Stimulated activated naive CD8-positive, alpha-beta T cell treated with anti-CD3 and anti-CD28 coated beads, Interleukin-15, Interleukin-2, amounts not matched to agents 100 ng/mL and 50 ng/mL, for 24 hours (primary cell): ENCODE data around the gene TMEM120B.
A peak's percentile ranks its signal among the peaks of the same experiment; 100 is the strongest.

ENCODE experiments used
- H3K27ac Mint-ChIP-seq: one replicate; pipeline ENCODE4 v1.8.0; 2021; ENCODE audit warnings: mild to moderate bottlenecking, mixed read lengths
- H3K27me3 Mint-ChIP-seq: one replicate; pipeline ENCODE4 v1.8.0; 2021; ENCODE audit warnings: mixed read lengths
- H3K36me3 Mint-ChIP-seq: one replicate; pipeline ENCODE4 v1.8.0; 2021; ENCODE audit warnings: low read depth, mixed read lengths
- H3K4me1 Mint-ChIP-seq: one replicate; pipeline ENCODE4 v1.8.0; 2021; ENCODE audit warnings: low read depth, mixed read lengths
- H3K4me3 Mint-ChIP-seq: one replicate; pipeline ENCODE4 v1.8.0; 2021; ENCODE audit warnings: mild to moderate bottlenecking, mixed read lengths
- H3K9me3 Mint-ChIP-seq: one replicate; pipeline ENCODE4 v1.8.0; 2021; ENCODE audit warnings: mixed read lengths

Gene TMEM120B

GRCh38 chr12:121769831-121770301 lies 57.3 kb downstream of the TMEM120B start:
- Mint-ChIP-seq H3K9me3 (no peaks in the 10 kb centered on the region), H3K27me3 (no peaks in the 10 kb centered on the region), H3K27ac (no peak overlapping the region), H3K36me3 (no peaks in the 10 kb centered on the region), H3K4me1 (peaks cover 6% of the 10 kb centered on the region), H3K4me3 (no peak overlapping the region)

DNA sequence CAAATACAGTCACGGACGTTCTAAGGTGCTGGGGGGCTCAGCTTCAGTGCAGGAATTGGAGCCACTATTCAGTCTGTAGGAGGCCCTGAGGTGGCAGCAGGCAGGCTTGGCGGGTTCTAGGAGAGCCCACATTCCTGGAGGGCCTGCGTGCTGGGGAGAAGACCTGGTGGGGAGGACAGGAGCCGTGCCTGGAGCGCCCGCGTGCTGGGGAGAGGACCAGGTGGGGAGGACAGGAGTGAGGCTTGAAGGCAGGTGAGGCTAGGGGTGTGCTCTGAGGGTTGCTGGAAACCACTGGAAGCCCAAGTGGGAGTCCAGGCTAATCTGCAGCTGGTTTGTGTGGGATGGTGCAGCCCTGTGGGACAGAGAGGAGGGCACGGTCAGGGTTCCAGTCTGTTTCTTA lies 57.8 kb downstream of the TMEM120B start:
- no peaks in the 10 kb centered on the region for H3K27me3 Mint-ChIP-seq
- H3K9me3 Mint-ChIP-seq: no peaks in the 10 kb centered on the region
- H3K36me3 Mint-ChIP-seq: no peaks in the 10 kb centered on the region
- H3K27ac Mint-ChIP-seq: no peak overlapping the region
- H3K4me3 Mint-ChIP-seq: no peak overlapping the region
- peaks cover 7% of the 10 kb centered on the region for H3K4me1 Mint-ChIP-seq

DNA sequence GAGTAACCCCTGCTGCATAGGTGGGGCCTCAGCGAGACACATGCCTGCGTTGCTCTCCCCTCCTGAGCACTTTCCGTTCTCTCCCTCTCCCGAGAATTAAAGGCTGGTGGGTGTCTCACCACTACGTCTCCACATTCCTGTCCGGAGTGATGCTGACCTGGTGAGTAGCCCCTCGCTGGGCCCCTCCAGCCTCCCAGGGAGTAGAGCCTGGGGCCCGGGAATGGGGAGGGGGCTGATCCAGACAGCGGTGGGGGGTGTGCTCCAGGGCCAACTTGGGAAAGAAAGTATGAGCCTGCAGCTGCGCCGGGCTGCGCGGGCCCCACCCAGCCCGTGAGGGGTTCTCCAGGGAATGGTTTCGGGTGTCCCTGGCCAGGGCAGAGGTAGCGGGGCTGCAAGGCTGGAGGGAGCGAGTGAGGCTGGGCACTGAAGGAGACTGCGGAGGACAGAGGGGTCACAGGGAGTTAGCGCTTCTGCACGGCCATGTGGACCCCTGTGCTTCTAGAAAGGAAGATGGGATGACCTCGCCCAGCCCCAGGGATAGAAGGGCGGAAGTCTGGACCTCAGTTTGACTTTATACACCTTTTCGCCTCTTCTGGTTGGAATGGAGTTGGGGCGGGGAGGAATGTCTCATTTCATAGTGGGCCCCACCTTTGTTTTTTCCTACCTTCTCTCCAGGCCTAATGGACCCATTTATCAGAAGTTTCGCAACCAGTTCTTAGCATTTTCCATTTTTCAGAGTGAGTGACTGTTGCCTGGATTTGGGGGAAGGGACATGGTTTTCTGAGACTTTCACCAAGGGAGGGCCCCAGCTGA lies 58.5 kb downstream of the TMEM120B start:
- peaks cover 9% of the 10 kb centered on the region for H3K4me1 Mint-ChIP-seq
- H3K27ac Mint-ChIP-seq: no peak overlapping the region
- H3K9me3 Mint-ChIP-seq: no peaks in the 10 kb centered on the region
- H3K36me3 Mint-ChIP-seq: no peaks in the 10 kb centered on the region
- no peak overlapping the region for H3K4me3 Mint-ChIP-seq
- no peaks in the 10 kb centered on the region for H3K27me3 Mint-ChIP-seq

DNA sequence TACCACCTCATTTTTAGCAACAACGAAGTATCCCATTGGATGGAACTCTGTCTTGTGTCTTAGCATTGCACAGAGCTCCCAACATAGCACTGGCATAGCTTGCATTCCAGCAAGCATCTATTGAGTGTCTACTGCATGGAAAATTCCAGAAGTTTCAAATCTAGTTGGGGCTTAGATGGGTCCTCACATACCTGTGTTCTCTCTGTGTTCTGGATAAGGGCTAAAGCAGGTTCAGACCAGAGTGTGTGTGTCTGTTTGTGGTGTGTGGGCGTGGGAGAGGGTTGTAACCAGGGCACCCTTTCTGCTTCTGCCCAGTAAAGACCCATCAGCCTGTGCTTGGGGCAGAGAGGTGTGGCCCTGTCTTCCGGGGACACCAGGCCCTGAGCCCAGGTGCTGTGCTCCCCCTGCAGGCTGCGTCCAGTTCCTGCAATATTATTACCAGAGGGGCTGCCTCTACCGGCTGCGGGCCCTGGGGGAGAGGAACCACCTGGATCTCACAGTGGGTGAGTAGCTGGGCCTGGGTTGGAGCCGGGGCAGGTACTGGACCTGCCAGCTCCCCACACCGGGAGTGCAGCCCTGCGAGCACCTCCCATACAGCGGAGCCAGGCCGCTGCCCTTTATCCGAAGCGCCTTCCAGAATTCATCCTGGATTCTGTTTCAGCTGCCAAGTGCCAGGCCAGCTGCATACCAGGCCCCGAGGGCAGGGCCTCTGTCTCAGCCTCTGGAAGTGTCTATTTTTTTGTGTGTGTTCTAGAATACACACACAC lies 60.6 kb downstream of the TMEM120B start:
- H3K36me3 Mint-ChIP-seq: no peaks in the 10 kb centered on the region
- H3K27ac Mint-ChIP-seq: peak overlapping the region; percentile 26
- H3K4me1 Mint-ChIP-seq: peaks cover 11% of the 10 kb centered on the region
- no peaks in the 10 kb centered on the region for H3K27me3 Mint-ChIP-seq
- H3K4me3 Mint-ChIP-seq: no peak overlapping the region
- H3K9me3 Mint-ChIP-seq: no peaks in the 10 kb centered on the region

GRCh38 chr12:121774968-121775474 lies 62.5 kb downstream of the TMEM120B start:
- Mint-ChIP-seq H3K4me3 (no peak overlapping the region), H3K27ac (no peak overlapping the region), H3K27me3 (no peaks in the 10 kb centered on the region), H3K36me3 (peaks cover 14% of the 10 kb centered on the region), H3K9me3 (no peaks in the 10 kb centered on the region), H3K4me1 (peaks cover 20% of the 10 kb centered on the region)

- Mint-ChIP-seq H3K27ac (no peak overlapping the region), H3K4me3 (no peak overlapping the region), H3K36me3 (peaks cover 18% of the 10 kb centered on the region), H3K4me1 (peaks cover 24% of the 10 kb centered on the region), H3K9me3 (no peaks in the 10 kb centered on the region), H3K27me3 (no peaks in the 10 kb centered on the region)
Observed at GRCh38 chr12:121775501-121775900, 62.9 kb downstream of the TMEM120B start.

DNA sequence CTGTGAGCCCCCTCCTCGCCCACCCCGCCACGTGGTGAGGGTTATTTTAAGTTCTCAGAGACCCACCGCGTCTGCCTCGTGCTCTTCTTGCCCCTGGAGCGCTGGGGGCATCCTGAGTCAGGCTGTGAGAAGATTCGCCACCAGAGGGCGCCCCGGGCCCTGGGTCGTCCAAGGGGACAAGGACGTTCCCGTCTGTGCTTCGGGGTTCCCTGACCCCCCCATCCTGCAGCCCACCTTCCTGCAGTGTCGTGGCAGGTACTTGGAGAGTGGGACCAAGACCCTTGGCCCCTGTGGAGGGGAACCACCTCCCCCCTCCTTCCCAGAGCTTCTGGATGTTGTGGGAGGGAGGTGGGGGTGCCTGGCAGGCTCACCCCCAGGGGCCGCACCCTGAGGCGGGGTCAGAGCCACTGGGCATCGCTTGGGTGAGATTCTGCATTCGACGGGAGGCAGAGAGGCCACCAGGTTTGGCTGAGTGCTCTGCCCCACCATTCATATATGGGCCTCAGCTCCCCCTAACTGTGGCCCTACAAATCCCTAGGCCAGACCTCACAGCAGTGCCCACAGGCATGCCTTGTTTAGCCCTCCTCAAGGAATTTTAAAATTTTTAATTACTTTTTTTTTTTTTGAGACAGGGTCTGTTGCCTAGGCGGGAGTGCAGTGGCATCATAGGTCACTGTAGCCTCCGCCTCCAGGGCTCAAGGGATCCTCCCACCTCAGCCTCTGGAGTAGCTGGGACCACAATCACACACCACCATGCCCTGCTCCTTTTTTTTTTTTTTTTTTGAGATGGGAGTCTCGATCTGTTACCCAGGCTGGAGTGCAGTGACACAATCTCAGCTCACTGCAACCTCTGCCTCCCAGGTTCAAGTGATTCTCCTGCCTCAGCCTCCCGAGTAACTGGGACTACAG lies 63.9 kb downstream of the TMEM120B start:
- Mint-ChIP-seq H3K4me3 (no peak overlapping the region), H3K36me3 (peaks cover 18% of the 10 kb centered on the region), H3K4me1 (peaks cover 34% of the 10 kb centered on the region), H3K9me3 (no peaks in the 10 kb centered on the region), H3K27ac (peak overlapping the region; percentile 58), H3K27me3 (no peaks in the 10 kb centered on the region)

DNA sequence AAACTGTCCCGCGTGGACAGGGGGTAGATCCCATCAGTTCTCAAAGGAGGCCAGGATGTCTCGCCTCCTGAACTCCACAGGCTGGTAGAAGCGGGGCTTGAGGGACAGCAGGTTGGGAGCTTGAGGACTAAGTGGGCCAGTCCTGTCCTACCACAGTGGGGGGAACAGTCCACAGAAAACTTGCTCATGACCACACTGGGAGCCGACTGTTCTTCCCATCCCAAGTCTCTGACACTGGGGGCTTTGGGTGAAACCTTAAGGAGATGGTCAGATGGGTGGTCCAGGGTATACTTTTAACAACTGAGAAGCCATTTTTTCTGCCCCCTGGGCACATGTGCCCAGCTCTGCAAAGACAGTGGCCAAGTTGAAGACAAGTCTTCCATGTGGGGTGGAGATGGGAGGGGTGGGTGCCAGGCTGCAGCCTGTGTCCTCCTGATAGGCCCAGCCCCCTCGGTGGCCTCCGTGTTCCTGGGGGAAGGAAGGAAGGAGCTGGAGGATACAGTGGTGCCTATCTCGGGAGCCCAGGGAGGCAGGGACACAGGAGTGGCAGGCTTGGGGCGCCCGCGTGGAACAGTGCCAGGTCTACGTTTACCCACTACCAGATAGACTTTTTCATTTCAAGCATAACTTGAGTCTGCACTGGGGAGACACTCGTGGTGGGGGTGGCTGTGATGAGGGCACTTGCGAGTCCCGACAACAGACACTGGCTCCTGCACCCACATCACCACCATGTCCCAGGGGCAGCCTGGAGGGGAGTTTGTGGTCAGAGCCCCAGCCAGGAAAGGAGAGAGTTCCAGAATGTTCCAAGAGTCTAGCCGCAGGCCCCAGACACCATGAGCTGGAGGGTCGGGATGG lies 66.2 kb downstream of the TMEM120B start:
- Mint-ChIP-seq H3K27ac (peak overlapping the region; percentile 78), H3K4me1 (peaks cover 51% of the 10 kb centered on the region), H3K36me3 (peaks cover 29% of the 10 kb centered on the region), H3K9me3 (no peaks in the 10 kb centered on the region), H3K4me3 (no peak overlapping the region), H3K27me3 (no peaks in the 10 kb centered on the region)

DNA sequence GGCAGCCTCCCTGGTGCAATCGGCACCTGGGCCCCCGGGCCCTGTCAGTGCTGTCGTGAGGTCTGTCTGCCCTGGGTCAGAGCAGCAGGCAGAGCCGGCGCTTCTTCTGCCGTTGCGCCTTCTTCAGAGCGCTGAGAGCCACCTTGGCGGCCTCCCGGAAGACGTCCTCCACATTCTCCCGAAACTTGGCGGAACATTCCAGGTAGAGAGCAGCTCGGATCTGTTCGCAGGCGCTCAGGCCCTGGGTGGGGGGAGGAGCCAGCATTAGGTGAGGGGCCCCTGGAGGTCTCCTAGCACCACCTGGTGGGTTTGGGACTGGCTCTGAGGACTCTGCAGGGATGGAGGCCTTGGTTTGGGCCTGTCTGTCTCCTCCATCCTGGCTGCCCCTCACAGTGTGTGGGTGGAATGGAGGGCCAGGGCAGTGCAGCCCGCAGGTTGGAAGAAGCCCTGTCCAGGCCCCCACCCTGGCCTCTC lies 66.9 kb downstream of the TMEM120B start:
- H3K4me3 Mint-ChIP-seq: no peak overlapping the region
- H3K36me3 Mint-ChIP-seq: peaks cover 32% of the 10 kb centered on the region
- H3K27ac Mint-ChIP-seq: peak overlapping the region; percentile 78
- H3K9me3 Mint-ChIP-seq: no peaks in the 10 kb centered on the region
- H3K27me3 Mint-ChIP-seq: no peaks in the 10 kb centered on the region
- H3K4me1 Mint-ChIP-seq: peaks cover 58% of the 10 kb centered on the region

DNA sequence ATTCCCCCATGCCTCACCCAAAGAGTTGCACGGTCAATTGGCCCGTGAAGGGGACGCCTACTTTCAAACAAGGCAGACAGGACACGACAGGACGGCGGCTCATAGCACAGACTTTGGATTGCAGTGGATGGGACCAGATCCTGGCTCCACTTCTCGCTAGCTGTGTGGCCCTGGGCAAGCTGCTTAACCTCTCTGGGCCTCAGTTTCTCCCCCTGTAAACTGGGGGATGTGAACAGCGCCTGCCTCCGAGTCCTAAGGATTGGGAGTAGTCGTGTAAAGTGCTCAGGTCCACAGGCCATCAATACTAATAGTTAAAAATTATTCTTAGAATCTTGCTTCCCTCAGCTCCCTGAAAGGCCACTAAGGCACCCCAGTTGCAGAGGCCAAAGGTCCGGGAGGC lies 67.9 kb downstream of the TMEM120B start:
- Mint-ChIP-seq H3K9me3 (no peaks in the 10 kb centered on the region), H3K36me3 (peaks cover 38% of the 10 kb centered on the region), H3K27ac (peak overlapping the region; percentile 83), H3K4me1 (peaks cover 67% of the 10 kb centered on the region), H3K27me3 (no peaks in the 10 kb centered on the region), H3K4me3 (no peak overlapping the region)

- Mint-ChIP-seq H3K9me3 (no peaks in the 10 kb centered on the region), H3K27me3 (no peaks in the 10 kb centered on the region)
Observed at GRCh38 chr12:121781484-121781997, 69.0 kb downstream of the TMEM120B start.

DNA sequence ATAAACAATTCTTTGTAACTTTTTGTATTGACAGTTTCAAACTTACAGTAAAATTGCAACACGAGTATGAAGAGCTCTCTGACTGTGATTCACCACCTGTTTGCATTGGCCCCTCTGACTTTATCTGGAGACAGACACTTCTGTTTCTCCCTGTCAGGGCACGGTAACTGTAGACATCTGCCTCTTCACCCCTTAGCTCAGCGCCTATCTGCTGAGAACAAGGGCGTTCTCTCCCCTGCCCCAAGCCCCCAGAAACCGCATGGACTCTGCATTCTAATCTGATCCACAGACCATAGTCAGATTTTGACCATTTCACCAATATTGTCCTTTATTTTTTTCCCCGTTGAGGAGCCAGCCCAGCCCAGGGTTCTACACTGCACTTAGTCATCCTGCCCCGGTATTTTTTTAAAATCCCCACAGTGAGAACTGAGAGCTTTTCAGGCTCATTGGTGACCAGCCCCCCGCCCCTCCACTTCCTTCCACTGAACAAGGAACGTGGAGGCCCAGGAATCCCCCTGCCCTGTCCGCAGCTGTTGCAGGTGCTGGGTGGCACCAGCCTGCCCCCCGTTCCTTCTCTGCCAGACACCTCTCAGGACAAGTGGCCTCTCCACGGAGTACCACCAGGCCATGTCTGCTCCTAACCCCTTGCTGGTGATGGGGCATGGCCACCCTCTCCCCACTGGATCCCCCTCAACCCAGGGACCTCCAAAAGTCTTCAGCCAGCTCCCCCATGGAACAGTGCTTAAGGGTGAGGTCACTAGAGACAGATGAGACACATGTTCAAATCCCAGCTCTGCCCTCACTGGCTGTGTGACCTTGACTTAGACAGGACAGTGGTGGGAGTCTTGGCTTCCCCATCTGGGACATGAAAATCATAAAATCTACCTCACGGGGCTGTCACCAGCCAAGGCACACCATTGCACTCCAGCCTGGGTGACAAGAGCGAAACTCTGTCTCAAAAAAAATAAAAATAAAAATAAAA lies 69.7 kb downstream of the TMEM120B start:
- no peaks in the 10 kb centered on the region for H3K27me3 Mint-ChIP-seq
- H3K36me3 Mint-ChIP-seq: peaks cover 49% of the 10 kb centered on the region
- H3K4me3 Mint-ChIP-seq: peak overlapping the region; percentile 66
- H3K27ac Mint-ChIP-seq: peak overlapping the region; percentile 95
- no peaks in the 10 kb centered on the region for H3K9me3 Mint-ChIP-seq
- H3K4me1 Mint-ChIP-seq: peaks cover 82% of the 10 kb centered on the region

More at GRCh38 chr12:121781484-121781997, 69.0 kb downstream of the TMEM120B start:
- H3K36me3 Mint-ChIP-seq: peaks cover 42% of the 10 kb centered on the region
- H3K4me1 Mint-ChIP-seq: peaks cover 76% of the 10 kb centered on the region
- H3K4me3 Mint-ChIP-seq: peak overlapping the region; percentile 66
- peak overlapping the region; percentile 95 for H3K27ac Mint-ChIP-seq
